Pancreas (tissue), 10 donors: Measurements from ENCODE around the gene SH2D2A. TPM values are rescaled to one million over a fixed set of nuclear protein-coding genes. Genes with fewer than 3 reads are reported as not detected.
A peak's percentile ranks its signal among the peaks of the same experiment; 100 is the strongest.

Experiments
- ATAC-seq, 4 donors: fragments of 200-7000 bp; cut with Tn5 transposase; one replicate each; pipeline versions ENCODE4 v1.8.0 to v1.9.1; 2020; ENCODE audit warnings: mild to moderate bottlenecking in 4 of 4, moderate library complexity in 4 of 4
- DNase-seq, 6 donors: peaks; one replicate each; pipeline ENCODE4 v3.0.0-alpha.2; 2020
- FAIRE-seq: peaks from 2 replicates; lab custom pipeline; 2012; peaks lifted over from hg19 to GRCh38; lab: Jason Lieb, UNC
- H3K27ac ChIP-seq, 4 donors: fragments of 200-600 bp; sonication (generic); 1 replicate in 3 of 4; 2 replicates in 1 of 4; pipeline versions ENCODE4 v1.5.0 to v1.8.0; 2020
- H3K27me3 ChIP-seq, 4 donors: fragments of 200-600 bp; one replicate each; pipeline ENCODE4 v1.8.0; 2021
- H3K36me3 ChIP-seq, 3 donors: fragments of 200-600 bp; sonication (generic) in 1 of 3; one replicate each; pipeline versions ENCODE4 v1.5.0 to v1.8.0; 2020 to 2021
- H3K4me1 ChIP-seq, 3 donors: fragments of 200-600 bp; one replicate each; pipeline ENCODE4 v1.8.0; 2021
- H3K4me3 ChIP-seq, 4 donors: fragments of 200-600 bp; sonication (generic) in 2 of 4; one replicate each; pipeline versions ENCODE4 v1.5.0 to v1.8.0; 2020 to 2021
- H3K9me3 ChIP-seq, 4 donors: fragments of 200-600 bp; one replicate each; pipeline ENCODE4 v1.8.0; 2021
- WGBS, 2 donors: extraction: QIAGEN DNeasy Blood & Tissue Kit; methylation state at CpG; one replicate each; pipeline ENCODE4 v1.1.7; 2013; 5-methylcytosine and 5-hydroxymethylcytosine counted together
- intact Hi-C, 3 donors: fragments of 100-400 bp; cut with DNase I; formaldehyde crosslinking; loops; one replicate each; pipeline versions ENCODE4 v1.11.1 to v1.14.2; 2022
- polyA plus RNA-seq, 2 donors: library from polyadenylated mRNA; stranded (reverse); fragments of 200-250 nt; gene quantifications; one replicate each; pipeline ENCODE4 v1.2.3, GENCODE V29; 2013
- total RNA-seq, 6 donors: library from RNA; stranded (reverse); fragmentation: NEBNext Ultra II Directional in 4 of 6; extraction: Animal tissue kit (Norgen Biotek cat#: 25700) in 4 of 6; gene quantifications; one replicate each; pipeline versions ENCODE4 v1.2.1 to v1.2.4, GENCODE V29; 2021 to 2023
- TF ChIP-seq, protein P1 (sequence below), 4 donors: fragments of 200-600 bp; sonication (generic) in 3 of 4; IDR thresholded peaks; one replicate each; pipeline versions ENCODE4 v1.5.0 to v1.8.0; 2021; ENCODE audit warnings: antibody characterized with exemption in 4 of 4
- donor health status: healthy with polysubstance abuse.
- donor health status: DM: no; HTN: no; CAD: no; lungs with moderate emphysema.
- donor health status: DM: no; HTN: no; CAD: no.
- donor health status: control.
- donor health status: control.
- donor health status: Bipolar disorder and iron deficiency.
- donor health status: DM: yes; HTN: yes; CAD: no.
- donor health status: DM: no; HTN: no; CAD: no.
- donor health status: DM: no; HTN: no; CAD: no.
- donor health status: DM: yes; HTN: yes; CAD: no.

SH2D2A gene
- total RNA-seq = 1 to 10 TPM in 2 of 6 donors, under 1 TPM in 4; 0.16 to 1.5 (median 0.71) TPM
- 1 to 10 TPM in 1 of 2 donors, under 1 TPM in 1; 0.40 to 1.3 TPM for polyA plus RNA-seq

DNA sequence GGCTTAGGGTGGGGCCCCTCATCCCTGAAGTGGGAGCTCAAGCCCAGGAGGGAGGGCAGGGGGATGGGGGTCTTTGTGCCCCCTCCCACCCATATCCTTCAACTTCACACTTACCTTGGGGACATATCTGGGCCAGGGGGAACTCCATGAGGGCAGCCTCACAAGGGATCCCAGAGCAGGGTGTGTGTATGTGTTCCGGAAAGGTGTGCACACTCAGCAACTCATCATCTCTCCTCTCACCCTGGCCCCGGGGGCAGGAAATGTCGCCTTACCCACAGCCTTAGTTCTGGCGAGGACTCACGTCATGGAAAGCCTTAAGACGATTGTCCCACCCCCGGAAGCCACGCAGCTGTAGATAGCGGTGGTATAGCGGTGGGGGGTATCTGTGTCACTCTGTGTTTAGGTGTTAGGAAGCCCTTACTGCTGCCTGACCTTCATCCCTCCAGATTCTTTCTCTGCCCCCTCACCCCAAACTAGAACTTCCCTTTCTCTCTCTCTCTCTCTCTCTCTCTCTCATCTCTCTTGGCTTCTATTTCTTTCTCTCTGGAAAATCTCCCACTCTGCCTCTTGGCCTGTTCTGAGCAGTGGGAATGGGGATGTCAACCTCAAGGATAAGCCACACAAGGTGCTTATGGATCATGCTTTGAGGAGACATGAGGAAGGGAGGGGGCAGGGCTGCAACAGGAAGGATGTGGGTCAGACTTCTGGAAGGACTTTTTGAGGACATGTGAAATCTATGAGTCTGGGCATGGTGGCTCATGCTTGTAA, at the start of gene SH2D2A:
Gene SH2D2A (minus strand): TSS at position 288 of the 768 bp plus-strand sequence. CDS start 140 bp downstream, at position 148.
- WGBS, 2 donors = 46 to 69% methylated on average over 10 of the region's 10 CpGs
- Histone ChIP-seq H3K4me3 (peak within 1 kb of the TSS in 1 of 4 donors; percentile 18), H3K27me3 (no peaks in the 10 kb centered on the region), H3K36me3 (no peaks in the 10 kb centered on the region), H3K27ac (peak within 1 kb of the TSS in 2 of 4 donors; percentile 0 to 15), H3K4me1 (peaks cover 0 to 6% (median 3%) of the 10 kb centered on the region in 3 donors), H3K9me3 (no peaks in the 10 kb centered on the region)
- TF ChIP-seq, protein P1, sequence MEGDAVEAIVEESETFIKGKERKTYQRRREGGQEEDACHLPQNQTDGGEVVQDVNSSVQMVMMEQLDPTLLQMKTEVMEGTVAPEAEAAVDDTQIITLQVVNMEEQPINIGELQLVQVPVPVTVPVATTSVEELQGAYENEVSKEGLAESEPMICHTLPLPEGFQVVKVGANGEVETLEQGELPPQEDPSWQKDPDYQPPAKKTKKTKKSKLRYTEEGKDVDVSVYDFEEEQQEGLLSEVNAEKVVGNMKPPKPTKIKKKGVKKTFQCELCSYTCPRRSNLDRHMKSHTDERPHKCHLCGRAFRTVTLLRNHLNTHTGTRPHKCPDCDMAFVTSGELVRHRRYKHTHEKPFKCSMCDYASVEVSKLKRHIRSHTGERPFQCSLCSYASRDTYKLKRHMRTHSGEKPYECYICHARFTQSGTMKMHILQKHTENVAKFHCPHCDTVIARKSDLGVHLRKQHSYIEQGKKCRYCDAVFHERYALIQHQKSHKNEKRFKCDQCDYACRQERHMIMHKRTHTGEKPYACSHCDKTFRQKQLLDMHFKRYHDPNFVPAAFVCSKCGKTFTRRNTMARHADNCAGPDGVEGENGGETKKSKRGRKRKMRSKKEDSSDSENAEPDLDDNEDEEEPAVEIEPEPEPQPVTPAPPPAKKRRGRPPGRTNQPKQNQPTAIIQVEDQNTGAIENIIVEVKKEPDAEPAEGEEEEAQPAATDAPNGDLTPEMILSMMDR (IDR thresholded peaks at IDR 0.05) = no peak
- no peak for DNase-seq
- no peak for FAIRE-seq
- ATAC-seq = peak in 3 of 4 donors; percentile 4 to 25 (median 11)
- intact Hi-C loops = no loop called here

- DNase-seq = no peak
- intact Hi-C loops = no loop called here
- Histone ChIP-seq H3K4me1 (peaks cover 0 to 2% (median 2%) of the 10 kb centered on the region in 3 donors), H3K4me3 (no peak overlapping the region), H3K27me3 (peaks cover 0 to 16% (median 0%) of the 10 kb centered on the region in 4 donors), H3K9me3 (no peaks in the 10 kb centered on the region), H3K36me3 (no peaks in the 10 kb centered on the region), H3K27ac (no peak overlapping the region)
- 66% methylated on average over 4 of the region's 4 CpGs for WGBS, 2 donors
- ATAC-seq = no peak
- no peak for FAIRE-seq
- TF ChIP-seq, protein P1 (IDR thresholded peaks at IDR 0.05) = no peak
Measured at GRCh38 chr1:156865865-156866248, 49.2 kb upstream of the SH2D2A start.

GRCh38 chr1:156865258-156865657, 48.6 kb upstream of the SH2D2A start:
- peaks cover 0 to 17% (median 0%) of the 10 kb centered on the region in 4 donors for H3K27me3 ChIP-seq
- H3K27ac ChIP-seq = no peak overlapping the region
- H3K9me3 ChIP-seq = no peaks in the 10 kb centered on the region
- H3K4me3 ChIP-seq = no peak overlapping the region
- H3K36me3 ChIP-seq = no peaks in the 10 kb centered on the region
- TF ChIP-seq, protein P1 (IDR thresholded peaks at IDR 0.05) = no peak
- intact Hi-C loops = no loop called here
- ATAC-seq (no peak), DNase-seq (no peak), FAIRE-seq (no peak)
- H3K4me1 ChIP-seq = peaks cover 0 to 8% (median 4%) of the 10 kb centered on the region in 3 donors
- WGBS, 2 donors = 77 to 80% methylated on average over 9 of the region's 9 CpGs

- TF ChIP-seq, protein P1 (IDR thresholded peaks at IDR 0.05) = no peak
- no peaks in the 10 kb centered on the region for H3K36me3 ChIP-seq
- DNase-seq (no peak), FAIRE-seq (no peak), ATAC-seq (no peak)
- WGBS, 2 donors = 83 to 84% methylated on average over 3 to 4 of the region's 4 CpGs
- intact Hi-C loops = no loop called here
- H3K27me3 ChIP-seq = peaks cover 0 to 17% (median 0%) of the 10 kb centered on the region in 4 donors
- no peak overlapping the region for H3K27ac ChIP-seq
- H3K4me1 ChIP-seq = peaks cover 0 to 13% (median 6%) of the 10 kb centered on the region in 3 donors
- H3K9me3 ChIP-seq = no peaks in the 10 kb centered on the region
- no peak overlapping the region for H3K4me3 ChIP-seq
Measured at GRCh38 chr1:156864796-156865195, 48.1 kb upstream of the SH2D2A start.

DNA sequence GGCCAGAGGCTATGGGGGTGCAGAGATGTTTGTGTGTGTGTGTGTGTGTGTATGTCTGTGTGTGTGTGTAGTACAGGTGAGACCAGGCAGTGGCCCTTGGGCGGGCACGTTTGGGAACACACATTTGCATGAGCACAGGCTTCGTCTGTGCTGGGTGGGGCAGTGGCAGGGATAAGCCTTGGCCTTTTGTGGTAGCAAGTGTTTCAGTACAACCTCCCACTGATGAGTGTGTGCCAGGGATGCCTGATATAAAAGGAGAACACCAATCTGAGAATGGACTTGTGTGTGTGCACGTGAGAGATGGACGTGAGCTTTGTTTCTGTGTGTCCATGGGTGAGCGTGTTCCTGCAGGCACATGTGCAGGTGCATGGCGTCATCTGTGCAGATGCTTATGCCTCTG, 47.0 kb upstream of the SH2D2A start:
- TF ChIP-seq, protein P1 (IDR thresholded peaks at IDR 0.05) = no peak
- intact Hi-C loops = no loop called here
- ATAC-seq (no peak), DNase-seq (no peak), FAIRE-seq (no peak)
- H3K27me3 ChIP-seq = peaks cover 0 to 17% (median 0%) of the 10 kb centered on the region in 4 donors
- no peak overlapping the region for H3K4me3 ChIP-seq
- H3K36me3 ChIP-seq = no peaks in the 10 kb centered on the region
- 69 to 79% methylated on average over 7 of the region's 7 CpGs for WGBS, 2 donors
- H3K27ac ChIP-seq = no peak overlapping the region
- H3K9me3 ChIP-seq = no peaks in the 10 kb centered on the region
- H3K4me1 ChIP-seq = peaks cover 0 to 23% (median 16%) of the 10 kb centered on the region in 3 donors
